ENCODE data around the gene SELENOP.
A peak's percentile ranks its signal among the peaks of the same experiment; 100 is the strongest.
"Not testable (repeated sequence)": the region's sequence is repeated elsewhere in the genome, so short reads cannot be mapped to it uniquely, and the experiment has no call there.

SELENOP gene

DNA sequence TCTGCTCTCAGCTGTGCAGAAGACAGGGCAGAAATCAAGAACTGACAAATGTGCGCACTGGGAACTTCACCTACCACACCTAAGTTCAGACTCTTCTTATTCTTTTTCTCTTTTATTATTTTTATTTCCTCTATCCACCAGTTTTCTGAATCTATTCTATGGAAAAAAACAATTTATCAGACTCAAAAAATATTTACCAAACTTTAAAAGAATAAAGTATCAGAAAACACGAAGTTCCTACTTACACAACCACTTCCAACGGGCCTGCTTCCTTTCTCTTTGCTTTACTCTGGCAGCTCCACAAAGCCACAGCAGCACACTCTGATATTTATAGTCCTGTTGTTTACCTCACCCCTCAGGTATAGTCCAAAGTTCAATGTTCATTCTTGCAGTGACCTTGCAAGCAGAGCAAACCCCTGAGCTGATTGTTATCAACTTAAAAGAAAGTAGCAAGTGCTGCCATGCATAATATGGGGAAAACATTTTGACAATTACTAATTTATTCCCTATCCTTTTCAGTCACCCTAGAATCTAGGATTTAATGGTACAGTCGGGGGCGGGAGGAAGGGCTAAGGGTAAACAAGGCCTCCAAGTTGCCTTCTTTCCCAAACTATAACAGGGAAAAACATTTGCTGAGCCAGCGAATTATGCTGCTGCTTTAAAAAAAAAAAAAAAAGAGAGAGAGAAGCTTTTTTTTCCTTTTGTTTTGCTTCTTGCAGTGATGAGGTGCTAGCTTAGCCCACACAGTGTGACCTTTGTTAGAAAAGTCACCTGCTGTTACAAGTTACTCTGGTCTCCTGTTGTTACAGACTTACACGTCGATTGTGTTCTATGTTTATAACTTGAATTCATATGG is at the start of gene SELENOP:
Gene SELENOP, minus strand, starts transcription at position 302 of the 856 bp plus-strand sequence. CDS start 3,539 bp downstream, outside the sequence.
- peak within 1 kb of the TSS; percentile 71 to 88 for H3K27ac ChIP-seq (ENCODE audit: low read depth in 2 of 2, low read length in 2 of 2)
- H3K9me3 ChIP-seq (ENCODE audit: control insufficient read depth in 2 of 2, low read length in 2 of 2) = no peaks in the 10 kb centered on the region
- peak within 1 kb of the TSS; percentile 72 to 85 for H3K9ac ChIP-seq (ENCODE audit: low read depth in 1 of 2, low read length in 2 of 2)
- peak within 1 kb of the TSS; percentile 75 to 92 for H3K4me3 ChIP-seq (ENCODE audit: low read length in 2 of 2)
- peaks cover 0 to 9% of the 10 kb centered on the region in 2 donors for H3K4me1 ChIP-seq (ENCODE audit: control insufficient read depth in 2 of 2, insufficient read depth in 2 of 2, low read length in 2 of 2)
- peaks cover 0 to 1% of the 10 kb centered on the region in 2 donors for H3K36me3 ChIP-seq (ENCODE audit: control insufficient read depth in 2 of 2, insufficient read depth in 2 of 2, low read length in 2 of 2)
- no peaks in the 10 kb centered on the region for H3K27me3 ChIP-seq (ENCODE audit: control insufficient read depth in 2 of 2, insufficient read depth in 2 of 2, low read length in 2 of 2)

GRCh38 chr5:42858687-42859086 is 47.0 kb upstream of the SELENOP start:
- Histone ChIP-seq H3K9me3 (ENCODE audit: control insufficient read depth in 2 of 2, low read length in 2 of 2) (no peaks in the 10 kb centered on the region), H3K36me3 (ENCODE audit: control insufficient read depth in 2 of 2, insufficient read depth in 2 of 2, low read length in 2 of 2) (no peaks in the 10 kb centered on the region), H3K27me3 (ENCODE audit: control insufficient read depth in 2 of 2, insufficient read depth in 2 of 2, low read length in 2 of 2) (no peaks in the 10 kb centered on the region), H3K4me3 (ENCODE audit: low read length in 2 of 2) (no peak overlapping the region), H3K4me1 (ENCODE audit: control insufficient read depth in 2 of 2, insufficient read depth in 2 of 2, low read length in 2 of 2) (peaks cover 10 to 23% of the 10 kb centered on the region in 2 donors), H3K27ac (ENCODE audit: low read depth in 2 of 2, low read length in 2 of 2) (peak overlapping the region in 1 of 2 donors; percentile 18), H3K9ac (ENCODE audit: low read depth in 1 of 2, low read length in 2 of 2) (peak overlapping the region in 1 of 2 donors; percentile 38)

GRCh38 chr5:42858031-42858643 is 46.4 kb upstream of the SELENOP start:
- Histone ChIP-seq H3K9ac (ENCODE audit: low read depth in 1 of 2, low read length in 2 of 2) (no peak overlapping the region), H3K36me3 (ENCODE audit: control insufficient read depth in 2 of 2, insufficient read depth in 2 of 2, low read length in 2 of 2) (no peaks in the 10 kb centered on the region), H3K9me3 (ENCODE audit: control insufficient read depth in 2 of 2, low read length in 2 of 2) (no peaks in the 10 kb centered on the region), H3K27me3 (ENCODE audit: control insufficient read depth in 2 of 2, insufficient read depth in 2 of 2, low read length in 2 of 2) (no peaks in the 10 kb centered on the region), H3K4me1 (ENCODE audit: control insufficient read depth in 2 of 2, insufficient read depth in 2 of 2, low read length in 2 of 2) (peaks cover 10 to 28% of the 10 kb centered on the region in 2 donors), H3K4me3 (ENCODE audit: low read length in 2 of 2) (no peak overlapping the region), H3K27ac (ENCODE audit: low read depth in 2 of 2, low read length in 2 of 2) (peak overlapping the region in 1 of 2 donors; percentile 18)

GRCh38 chr5:42855811-42856210 is 44.1 kb upstream of the SELENOP start:
- Histone ChIP-seq H3K9me3 (ENCODE audit: control insufficient read depth in 2 of 2, low read length in 2 of 2) (no peaks in the 10 kb centered on the region), H3K9ac (ENCODE audit: low read depth in 1 of 2, low read length in 2 of 2) (no peak overlapping the region), H3K27ac (ENCODE audit: low read depth in 2 of 2, low read length in 2 of 2) (no peak overlapping the region), H3K4me1 (ENCODE audit: control insufficient read depth in 2 of 2, insufficient read depth in 2 of 2, low read length in 2 of 2) (peaks cover 10 to 33% of the 10 kb centered on the region in 2 donors), H3K4me3 (ENCODE audit: low read length in 2 of 2) (no peak overlapping the region), H3K27me3 (ENCODE audit: control insufficient read depth in 2 of 2, insufficient read depth in 2 of 2, low read length in 2 of 2) (no peaks in the 10 kb centered on the region), H3K36me3 (ENCODE audit: control insufficient read depth in 2 of 2, insufficient read depth in 2 of 2, low read length in 2 of 2) (no peaks in the 10 kb centered on the region)

GRCh38 chr5:42855386-42855785 is 43.7 kb upstream of the SELENOP start:
- Histone ChIP-seq H3K36me3 (ENCODE audit: control insufficient read depth in 2 of 2, insufficient read depth in 2 of 2, low read length in 2 of 2) (no peaks in the 10 kb centered on the region), H3K4me1 (ENCODE audit: control insufficient read depth in 2 of 2, insufficient read depth in 2 of 2, low read length in 2 of 2) (peaks cover 10 to 33% of the 10 kb centered on the region in 2 donors), H3K4me3 (ENCODE audit: low read length in 2 of 2) (no peak overlapping the region), H3K27me3 (ENCODE audit: control insufficient read depth in 2 of 2, insufficient read depth in 2 of 2, low read length in 2 of 2) (no peaks in the 10 kb centered on the region), H3K9ac (ENCODE audit: low read depth in 1 of 2, low read length in 2 of 2) (no peak overlapping the region), H3K27ac (ENCODE audit: low read depth in 2 of 2, low read length in 2 of 2) (peak overlapping the region in 1 of 2 donors; percentile 20), H3K9me3 (ENCODE audit: control insufficient read depth in 2 of 2, low read length in 2 of 2) (no peaks in the 10 kb centered on the region)

DNA sequence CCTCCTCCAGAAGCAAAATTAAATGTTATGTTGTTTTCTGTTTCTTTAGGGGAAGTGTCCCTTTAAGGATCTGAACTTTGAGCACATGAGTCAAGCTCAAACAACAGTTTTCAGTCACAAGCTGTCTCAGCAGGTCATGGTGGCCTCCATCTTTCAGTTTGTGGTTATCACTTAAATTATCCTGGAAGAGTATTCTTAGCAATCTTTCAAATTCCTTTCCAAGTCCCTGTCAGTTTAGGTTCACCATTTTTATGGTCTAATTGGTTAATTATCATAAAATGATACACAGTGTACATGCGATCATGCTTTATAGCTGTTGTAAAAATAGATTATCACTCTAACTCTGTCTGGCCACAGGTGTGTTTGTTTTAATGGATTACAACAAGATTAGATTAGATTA is 43.1 kb upstream of the SELENOP start:
- H3K4me1 ChIP-seq (ENCODE audit: control insufficient read depth in 2 of 2, insufficient read depth in 2 of 2, low read length in 2 of 2) = peaks cover 10 to 36% of the 10 kb centered on the region in 2 donors
- no peak overlapping the region for H3K4me3 ChIP-seq (ENCODE audit: low read length in 2 of 2)
- H3K9me3 ChIP-seq (ENCODE audit: control insufficient read depth in 2 of 2, low read length in 2 of 2) = no peaks in the 10 kb centered on the region
- peak overlapping the region in 1 of 2 donors; percentile 20 for H3K27ac ChIP-seq (ENCODE audit: low read depth in 2 of 2, low read length in 2 of 2)
- no peaks in the 10 kb centered on the region for H3K27me3 ChIP-seq (ENCODE audit: control insufficient read depth in 2 of 2, insufficient read depth in 2 of 2, low read length in 2 of 2)
- no peak overlapping the region for H3K9ac ChIP-seq (ENCODE audit: low read depth in 1 of 2, low read length in 2 of 2)
- no peaks in the 10 kb centered on the region for H3K36me3 ChIP-seq (ENCODE audit: control insufficient read depth in 2 of 2, insufficient read depth in 2 of 2, low read length in 2 of 2)

DNA sequence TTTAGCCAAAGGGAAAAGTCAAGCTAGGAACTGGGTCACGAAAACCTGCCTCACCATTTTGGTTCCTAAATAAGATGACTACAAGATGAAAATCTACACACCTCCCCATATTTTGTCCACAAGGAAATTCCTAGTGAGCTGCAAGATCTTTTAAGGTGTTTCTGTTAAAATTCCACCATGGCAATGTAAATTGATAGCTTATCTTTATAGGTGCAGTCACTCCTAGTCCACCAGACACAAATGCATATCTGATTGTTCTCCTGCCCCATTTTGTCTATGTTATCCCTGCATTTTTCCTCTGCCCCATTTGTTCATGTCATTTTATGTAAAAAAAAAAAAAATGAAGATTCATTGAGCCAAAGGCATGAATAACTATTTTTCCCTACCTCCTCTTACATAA is 41.1 kb upstream of the SELENOP start:
- no peaks in the 10 kb centered on the region for H3K36me3 ChIP-seq (ENCODE audit: control insufficient read depth in 2 of 2, insufficient read depth in 2 of 2, low read length in 2 of 2)
- no peak overlapping the region for H3K4me3 ChIP-seq (ENCODE audit: low read length in 2 of 2)
- peak overlapping the region in 1 of 2 donors; percentile 61 for H3K27ac ChIP-seq (ENCODE audit: low read depth in 2 of 2, low read length in 2 of 2)
- H3K9me3 ChIP-seq (ENCODE audit: control insufficient read depth in 2 of 2, low read length in 2 of 2) = no peaks in the 10 kb centered on the region
- no peak overlapping the region for H3K9ac ChIP-seq (ENCODE audit: low read depth in 1 of 2, low read length in 2 of 2)
- H3K27me3 ChIP-seq (ENCODE audit: control insufficient read depth in 2 of 2, insufficient read depth in 2 of 2, low read length in 2 of 2) = no peaks in the 10 kb centered on the region
- peaks cover 3 to 29% of the 10 kb centered on the region in 2 donors for H3K4me1 ChIP-seq (ENCODE audit: control insufficient read depth in 2 of 2, insufficient read depth in 2 of 2, low read length in 2 of 2)

DNA sequence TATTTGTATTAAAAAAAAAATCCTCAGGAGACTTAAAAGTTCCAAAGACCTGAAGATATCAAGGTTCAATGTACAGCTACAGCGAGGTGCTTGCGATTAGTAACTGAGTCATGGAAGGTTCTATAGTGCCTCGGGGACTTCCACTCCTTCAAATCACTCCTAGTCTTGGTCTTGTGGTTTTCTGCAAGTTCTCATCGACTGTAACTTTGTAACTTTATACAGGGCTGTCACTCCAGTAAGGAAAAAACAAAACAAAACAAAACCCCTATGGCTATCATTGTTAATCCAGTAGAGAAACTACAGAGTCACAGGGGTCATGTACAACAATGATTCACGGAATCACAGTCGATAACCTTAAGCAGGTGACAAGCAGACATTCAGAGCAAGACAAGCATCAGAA is 39.8 kb upstream of the SELENOP start:
- Histone ChIP-seq H3K9me3 (ENCODE audit: control insufficient read depth in 2 of 2, low read length in 2 of 2) (no peaks in the 10 kb centered on the region), H3K9ac (ENCODE audit: low read depth in 1 of 2, low read length in 2 of 2) (no peak overlapping the region), H3K27me3 (ENCODE audit: control insufficient read depth in 2 of 2, insufficient read depth in 2 of 2, low read length in 2 of 2) (no peaks in the 10 kb centered on the region), H3K36me3 (ENCODE audit: control insufficient read depth in 2 of 2, insufficient read depth in 2 of 2, low read length in 2 of 2) (no peaks in the 10 kb centered on the region), H3K4me1 (ENCODE audit: control insufficient read depth in 2 of 2, insufficient read depth in 2 of 2, low read length in 2 of 2) (peaks cover 3 to 29% of the 10 kb centered on the region in 2 donors), H3K27ac (ENCODE audit: low read depth in 2 of 2, low read length in 2 of 2) (no peak overlapping the region), H3K4me3 (ENCODE audit: low read length in 2 of 2) (no peak overlapping the region)

DNA sequence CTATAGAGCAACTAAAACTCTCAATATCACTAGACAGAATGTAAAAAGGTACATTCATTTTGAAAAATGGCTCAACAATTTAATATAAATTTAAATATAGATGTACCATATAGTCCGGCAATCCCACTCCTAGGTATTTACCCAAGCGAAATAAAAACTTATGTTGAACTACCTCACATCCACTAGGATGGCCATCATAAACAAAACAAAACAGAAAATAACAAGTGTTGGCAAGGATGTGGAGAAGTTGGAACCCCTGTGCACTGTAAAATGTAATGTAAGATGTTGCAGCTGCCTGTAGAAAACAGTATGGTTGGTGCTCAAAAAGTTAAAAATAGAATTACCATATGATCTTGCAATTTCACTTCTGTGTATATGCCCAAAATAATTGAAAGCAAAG is 36.9 kb upstream of the SELENOP start:
- Histone ChIP-seq H3K4me3 (ENCODE audit: low read length in 2 of 2) (no peak overlapping the region), H3K27ac (ENCODE audit: low read depth in 2 of 2, low read length in 2 of 2) (no peak overlapping the region), H3K36me3 (ENCODE audit: control insufficient read depth in 2 of 2, insufficient read depth in 2 of 2, low read length in 2 of 2) (no peaks in the 10 kb centered on the region), H3K27me3 (ENCODE audit: control insufficient read depth in 2 of 2, insufficient read depth in 2 of 2, low read length in 2 of 2) (no peaks in the 10 kb centered on the region), H3K9me3 (ENCODE audit: control insufficient read depth in 2 of 2, low read length in 2 of 2) (no peaks in the 10 kb centered on the region), H3K9ac (ENCODE audit: low read depth in 1 of 2, low read length in 2 of 2) (no peak overlapping the region), H3K4me1 (ENCODE audit: control insufficient read depth in 2 of 2, insufficient read depth in 2 of 2, low read length in 2 of 2) (peaks cover 0 to 11% of the 10 kb centered on the region in 2 donors)

- not testable (repeated sequence) for H3K9me3 ChIP-seq (ENCODE audit: control insufficient read depth in 2 of 2, low read length in 2 of 2); H3K27ac ChIP-seq (ENCODE audit: low read depth in 2 of 2, low read length in 2 of 2); H3K9ac ChIP-seq (ENCODE audit: low read depth in 1 of 2, low read length in 2 of 2); H3K36me3 ChIP-seq (ENCODE audit: control insufficient read depth in 2 of 2, insufficient read depth in 2 of 2, low read length in 2 of 2); H3K4me1 ChIP-seq (ENCODE audit: control insufficient read depth in 2 of 2, insufficient read depth in 2 of 2, low read length in 2 of 2); H3K4me3 ChIP-seq (ENCODE audit: low read length in 2 of 2); H3K27me3 ChIP-seq (ENCODE audit: control insufficient read depth in 2 of 2, insufficient read depth in 2 of 2, low read length in 2 of 2)
Measured at GRCh38 chr5:42844408-42844807, 32.7 kb upstream of the SELENOP start.
